ENCODE measurements around the gene PLAU.

GRCh38 chr10:73914036-73914435, 3.1 kb downstream of the PLAU start:
- TF ChIP-seq CTCF (IDR thresholded peaks at IDR 0.05; ENCODE audit: low read depth, low read length) = no peak
- TF ChIP-seq EZH2phosphoT487 (IDR thresholded peaks at IDR 0.05; ENCODE audit: low read depth) = no peak
